ENCODE data around the gene ZNF736.

ZNF736 gene

GRCh38 chr7:64307254-64308015, 6.3 kb upstream of the ZNF736 start (continued):
- no peak for TF ChIP-seq ZBTB10 (tag by site-specific recombination; IDR thresholded peaks at IDR 0.05)
- no peak for TF ChIP-seq ZNF658 (tag by site-specific recombination; IDR thresholded peaks at IDR 0.05)
- TF ChIP-seq ZNF138 (tag by site-specific recombination; IDR thresholded peaks at IDR 0.05; ENCODE audit: borderline replicate concordance), result no peak
- TF ChIP-seq ZNF488 (tag by site-specific recombination; IDR thresholded peaks at IDR 0.05), result no peak
- 0 out of 2 replicates have a peak, but pooled peaks have one; percentile 45 for TF ChIP-seq ZNF423 (tag by site-specific recombination; IDR thresholded peaks at IDR 0.05)
- no peak for TF ChIP-seq ZNF660 (tag by site-specific recombination; IDR thresholded peaks at IDR 0.05)
- TF ChIP-seq ZNF529 (tag by site-specific recombination; IDR thresholded peaks at IDR 0.05; ENCODE audit: insufficient replicate concordance), result no peak
- no peak for TF ChIP-seq PRDM1 (tag by site-specific recombination; IDR thresholded peaks at IDR 0.05)
- no peak for TF ChIP-seq ZNF747 (tag by site-specific recombination; IDR thresholded peaks at IDR 0.05)
- TF ChIP-seq ZNF394 (tag by site-specific recombination; IDR thresholded peaks at IDR 0.05; ENCODE audit: borderline replicate concordance), result peak; percentile 27; the same call in 1 of the 2 replicates
- TF ChIP-seq RBAK (tag by site-specific recombination; IDR thresholded peaks at IDR 0.05), result no peak
- TF ChIP-seq ZNF433 (tag by site-specific recombination; IDR thresholded peaks at IDR 0.05; ENCODE audit: low read depth), result no peak
- TF ChIP-seq ZNF664 (tag by site-specific recombination; IDR thresholded peaks at IDR 0.05), result no peak
- TF ChIP-seq ZBTB17 (tag by site-specific recombination; IDR thresholded peaks at IDR 0.05), result peak; percentile 81
- TF ChIP-seq ZNF791 (tag by site-specific recombination; IDR thresholded peaks at IDR 0.05), result no peak
- TF ChIP-seq ZFP37 (tag by site-specific recombination; IDR thresholded peaks at IDR 0.05), result no peak
- no peak for TF ChIP-seq YY2 (tag by site-specific recombination; IDR thresholded peaks at IDR 0.05)
- TF ChIP-seq ZNF280D (tag by site-specific recombination; IDR thresholded peaks at IDR 0.05), result no peak
- no peak for TF ChIP-seq ZNF202 (tag by site-specific recombination; IDR thresholded peaks at IDR 0.05; ENCODE audit: borderline replicate concordance)
- no peak for TF ChIP-seq ZNF114 (tag by site-specific recombination; IDR thresholded peaks at IDR 0.05)
- no peak for TF ChIP-seq ZNF549 (tag by site-specific recombination; IDR thresholded peaks at IDR 0.05)
- TF ChIP-seq ZNF398 (tag by site-specific recombination; IDR thresholded peaks at IDR 0.05), result peak; percentile 37; the same call in 1 of the 2 replicates
- TF ChIP-seq GLI4 (tag by site-specific recombination; IDR thresholded peaks at IDR 0.05), result no peak
- no peak for TF ChIP-seq ZNF23 (tag by site-specific recombination; IDR thresholded peaks at IDR 0.05; ENCODE audit: borderline replicate concordance)
- no peak for TF ChIP-seq ZNF624 (tag by site-specific recombination; IDR thresholded peaks at IDR 0.05)
- no peak for TF ChIP-seq ZNF24 (tag by site-specific recombination; IDR thresholded peaks at IDR 0.05)
- TF ChIP-seq AEBP2 (tag by site-specific recombination; IDR thresholded peaks at IDR 0.05; ENCODE audit: borderline replicate concordance), result no peak
- peak; percentile 54; the same call in 1 of the 2 replicates for TF ChIP-seq IKZF3 (tag by site-specific recombination; IDR thresholded peaks at IDR 0.05)
- TF ChIP-seq SALL2 (tag by site-specific recombination; IDR thresholded peaks at IDR 0.05; ENCODE audit: borderline replicate concordance), result no peak
- no peak for TF ChIP-seq ZNF677 (tag by site-specific recombination; IDR thresholded peaks at IDR 0.05)
- no peak for TF ChIP-seq KLF9 (tag by site-specific recombination; IDR thresholded peaks at IDR 0.05; ENCODE audit: low read depth)
